Measurements from ENCODE around the gene MYCBP2.

Gene MYCBP2

DNA sequence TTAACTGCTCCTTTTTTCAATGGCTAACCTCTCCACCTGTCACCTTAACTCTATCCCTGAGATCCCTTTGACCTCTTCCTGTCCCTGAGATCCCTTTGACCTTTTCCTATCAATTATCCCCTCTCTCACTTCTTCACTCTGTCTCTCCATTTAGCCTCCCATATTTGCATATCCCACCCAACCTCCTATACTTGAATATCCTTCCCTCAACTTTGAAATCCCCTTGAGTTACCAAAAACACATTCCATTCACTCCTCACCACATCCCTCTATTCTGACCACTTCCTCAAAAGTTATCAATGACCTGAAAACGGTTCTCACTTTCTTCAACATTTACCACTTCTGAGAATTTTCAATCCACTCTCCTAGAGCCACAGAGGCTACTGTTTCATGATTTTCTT, 3.0 kb downstream of the MYCBP2 start:
- H3K36me3 ChIP-seq (replicated peaks; ENCODE audit: insufficient read depth, low read length) = no peaks in the 10 kb centered on the region

DNA sequence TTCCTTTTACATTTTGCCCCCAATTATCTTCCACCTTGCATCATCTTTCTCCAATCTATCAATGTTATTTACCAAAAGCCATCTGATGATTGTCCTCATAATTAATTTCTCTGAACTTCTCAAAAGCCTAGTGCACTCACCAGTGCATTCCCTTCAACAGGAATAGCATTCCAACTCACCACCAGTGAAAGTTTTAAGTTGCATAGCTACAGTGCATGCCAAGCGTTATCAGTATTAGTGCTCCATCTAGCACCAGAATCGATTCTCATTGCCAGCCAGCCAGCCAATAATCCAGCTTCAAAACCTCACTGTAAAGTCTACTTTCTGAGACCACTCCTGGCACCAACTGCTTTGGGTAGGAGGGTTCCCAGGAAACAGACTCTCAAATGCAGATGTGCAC, 7.4 kb downstream of the MYCBP2 start:
- no peaks in the 10 kb centered on the region for H3K9me2 ChIP-seq (replicated peaks; ENCODE audit: insufficient read depth, low read length)
- no peaks in the 10 kb centered on the region for H3K9me3 ChIP-seq (replicated peaks; ENCODE audit: insufficient read depth, low read length)
- DNase-seq = no peak
- no peak overlapping the region for H2AFZ ChIP-seq (ENCODE audit: low read length)
- H3K9ac ChIP-seq (ENCODE audit: low read length) = no peak overlapping the region
- H3K27ac ChIP-seq (ENCODE audit: low read length) = no peak overlapping the region
- no peaks in the 10 kb centered on the region for H3K27me3 ChIP-seq (replicated peaks; ENCODE audit: insufficient read depth, low read length)
- H3K36me3 ChIP-seq (replicated peaks; ENCODE audit: insufficient read depth, low read length) = no peaks in the 10 kb centered on the region
- peaks cover 59% of the 10 kb centered on the region for H4K20me1 ChIP-seq (ENCODE audit: insufficient read depth, low read length)
- H3K79me2 ChIP-seq (ENCODE audit: low read length) = peaks cover 99% of the 10 kb centered on the region
- H3K4me3 ChIP-seq (ENCODE audit: low read length) = no peak overlapping the region
- no peaks in the 10 kb centered on the region for H3F3A ChIP-seq (ENCODE audit: insufficient read depth, low read length)
- TF ChIP-seq, protein P1, sequence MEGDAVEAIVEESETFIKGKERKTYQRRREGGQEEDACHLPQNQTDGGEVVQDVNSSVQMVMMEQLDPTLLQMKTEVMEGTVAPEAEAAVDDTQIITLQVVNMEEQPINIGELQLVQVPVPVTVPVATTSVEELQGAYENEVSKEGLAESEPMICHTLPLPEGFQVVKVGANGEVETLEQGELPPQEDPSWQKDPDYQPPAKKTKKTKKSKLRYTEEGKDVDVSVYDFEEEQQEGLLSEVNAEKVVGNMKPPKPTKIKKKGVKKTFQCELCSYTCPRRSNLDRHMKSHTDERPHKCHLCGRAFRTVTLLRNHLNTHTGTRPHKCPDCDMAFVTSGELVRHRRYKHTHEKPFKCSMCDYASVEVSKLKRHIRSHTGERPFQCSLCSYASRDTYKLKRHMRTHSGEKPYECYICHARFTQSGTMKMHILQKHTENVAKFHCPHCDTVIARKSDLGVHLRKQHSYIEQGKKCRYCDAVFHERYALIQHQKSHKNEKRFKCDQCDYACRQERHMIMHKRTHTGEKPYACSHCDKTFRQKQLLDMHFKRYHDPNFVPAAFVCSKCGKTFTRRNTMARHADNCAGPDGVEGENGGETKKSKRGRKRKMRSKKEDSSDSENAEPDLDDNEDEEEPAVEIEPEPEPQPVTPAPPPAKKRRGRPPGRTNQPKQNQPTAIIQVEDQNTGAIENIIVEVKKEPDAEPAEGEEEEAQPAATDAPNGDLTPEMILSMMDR (IDR thresholded peaks at IDR 0.05; ENCODE audit: low read length) = no peak
- TF ChIP-seq EZH2 (optimal IDR thresholded peaks at IDR 0.05; ENCODE audit: low read depth, low read length) (no peak), EZH2phosphoT487 (IDR thresholded peaks at IDR 0.05; ENCODE audit: low read length) (no peak)
- no peak overlapping the region for H3K4me2 ChIP-seq (ENCODE audit: low read depth, low read length)
- peaks cover 42% of the 10 kb centered on the region for H3K4me1 ChIP-seq (ENCODE audit: low read length)

More for the DNA sequence above, 3.0 kb downstream of the MYCBP2 start:
- no peaks in the 10 kb centered on the region for H3K9me3 ChIP-seq (replicated peaks; ENCODE audit: insufficient read depth, low read length)
- peaks cover 52% of the 10 kb centered on the region for H3K4me1 ChIP-seq (ENCODE audit: low read length)
- no peaks in the 10 kb centered on the region for H3K27me3 ChIP-seq (replicated peaks; ENCODE audit: insufficient read depth, low read length)
- no peak overlapping the region for H2AFZ ChIP-seq (ENCODE audit: low read length)
- H3K4me2 ChIP-seq (ENCODE audit: low read depth, low read length) = peak overlapping the region; percentile 63; the same call in 1 of the 2 replicates
- H4K20me1 ChIP-seq (ENCODE audit: insufficient read depth, low read length) = peaks cover 37% of the 10 kb centered on the region
- TF ChIP-seq EZH2phosphoT487 (IDR thresholded peaks at IDR 0.05; ENCODE audit: low read length) (no peak), EZH2 (optimal IDR thresholded peaks at IDR 0.05; ENCODE audit: low read depth, low read length) (no peak)
- TF ChIP-seq, protein P1 (IDR thresholded peaks at IDR 0.05; ENCODE audit: low read length) = no peak
- H3K9me2 ChIP-seq (replicated peaks; ENCODE audit: insufficient read depth, low read length) = no peaks in the 10 kb centered on the region
- H3F3A ChIP-seq (ENCODE audit: insufficient read depth, low read length) = peaks cover 28% of the 10 kb centered on the region
- H3K4me3 ChIP-seq (ENCODE audit: low read length) = peak overlapping the region; percentile 91
- H3K79me2 ChIP-seq (ENCODE audit: low read length) = peaks cover 81% of the 10 kb centered on the region
- H3K9ac ChIP-seq (ENCODE audit: low read length) = no peak overlapping the region
- DNase-seq = no peak
- H3K27ac ChIP-seq (ENCODE audit: low read length) = no peak overlapping the region

DNA sequence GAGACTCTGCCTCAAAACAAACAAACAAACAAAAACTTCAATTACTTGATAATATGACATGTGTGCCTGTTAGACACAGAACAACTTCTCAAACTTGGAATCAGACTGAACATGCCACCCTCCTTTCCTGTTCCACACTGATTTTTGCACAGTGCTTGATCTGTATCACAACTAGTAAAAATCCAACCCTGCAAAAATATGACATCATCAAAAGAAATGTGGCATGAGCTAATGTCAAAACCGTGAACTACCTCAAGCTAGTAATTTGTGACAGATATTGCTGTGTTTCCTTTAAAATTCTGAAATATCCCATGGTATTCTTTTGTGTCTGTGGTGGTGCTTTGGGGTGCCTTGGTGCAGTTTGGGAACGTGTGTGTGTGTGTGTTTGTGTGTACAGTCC, 8.2 kb downstream of the MYCBP2 start:
- Histone ChIP-seq H3K4me3 (ENCODE audit: low read length) (no peak overlapping the region), H3K9me2 (replicated peaks; ENCODE audit: insufficient read depth, low read length) (no peaks in the 10 kb centered on the region), H3K36me3 (replicated peaks; ENCODE audit: insufficient read depth, low read length) (no peaks in the 10 kb centered on the region), H2AFZ (ENCODE audit: low read length) (no peak overlapping the region), H3K27ac (ENCODE audit: low read length) (no peak overlapping the region), H3F3A (ENCODE audit: insufficient read depth, low read length) (no peaks in the 10 kb centered on the region), H3K4me1 (ENCODE audit: low read length) (peaks cover 39% of the 10 kb centered on the region), H4K20me1 (ENCODE audit: insufficient read depth, low read length) (peaks cover 63% of the 10 kb centered on the region), H3K9ac (ENCODE audit: low read length) (no peak overlapping the region), H3K27me3 (replicated peaks; ENCODE audit: insufficient read depth, low read length) (no peaks in the 10 kb centered on the region), H3K79me2 (ENCODE audit: low read length) (peaks cover 99% of the 10 kb centered on the region), H3K9me3 (replicated peaks; ENCODE audit: insufficient read depth, low read length) (no peaks in the 10 kb centered on the region), H3K4me2 (ENCODE audit: low read depth, low read length) (no peak overlapping the region)
- TF ChIP-seq, protein P1 (IDR thresholded peaks at IDR 0.05; ENCODE audit: low read length) = no peak
- TF ChIP-seq EZH2phosphoT487 (IDR thresholded peaks at IDR 0.05; ENCODE audit: low read length) = no peak
- TF ChIP-seq EZH2 (optimal IDR thresholded peaks at IDR 0.05; ENCODE audit: low read depth, low read length) = no peak
- DNase-seq = no peak

Measured in MM.1S (cell line).